ENCODE measurements around the gene SLC16A3.
"Not testable (repeated sequence)": the region's sequence is repeated elsewhere in the genome, so short reads cannot be mapped to it uniquely, and the experiment has no call there.

SLC16A3 gene

GRCh38 chr17:82253179-82253544, 24.3 kb downstream of the SLC16A3 start:
- DNase-seq (ENCODE audit: low read depth, low spot score) = no peak
- TF ChIP-seq CTCF (IDR thresholded peaks at IDR 0.05; ENCODE audit: low read depth, low read length) = no peak
- no peak overlapping the region for H3K4me3 ChIP-seq (ENCODE audit: low read depth, low read length)
- in situ Hi-C loops (cut with HindIII; ENCODE audit: low sequenced_read_pairs) = no loop called here

- H3K4me3 ChIP-seq (ENCODE audit: low read depth, low read length); DNase-seq (ENCODE audit: low read depth, low spot score); in situ Hi-C loops (cut with HindIII; ENCODE audit: low sequenced_read_pairs): not testable (repeated sequence)
Measured at GRCh38 chr17:82254096-82254495, 25.3 kb downstream of the SLC16A3 start.

GRCh38 chr17:82254746-82255145, 25.9 kb downstream of the SLC16A3 start:
- H3K4me3 ChIP-seq (ENCODE audit: low read depth, low read length); DNase-seq (ENCODE audit: low read depth, low spot score); in situ Hi-C loops (cut with HindIII; ENCODE audit: low sequenced_read_pairs): not testable (repeated sequence)

- TF ChIP-seq CTCF (IDR thresholded peaks at IDR 0.05; ENCODE audit: low read depth, low read length) = no peak
- DNase-seq (ENCODE audit: low read depth, low spot score) = no peak
- in situ Hi-C loops (cut with HindIII; ENCODE audit: low sequenced_read_pairs) = no loop called here
- H3K4me3 ChIP-seq (ENCODE audit: low read depth, low read length) = no peak overlapping the region
Measured at GRCh38 chr17:82255402-82255972, 26.6 kb downstream of the SLC16A3 start.

- DNase-seq (ENCODE audit: low read depth, low spot score) = no peak
- H3K4me3 ChIP-seq (ENCODE audit: low read depth, low read length) = no peak overlapping the region
- in situ Hi-C loops (cut with HindIII; ENCODE audit: low sequenced_read_pairs) = no loop called here
- TF ChIP-seq CTCF (IDR thresholded peaks at IDR 0.05; ENCODE audit: low read depth, low read length) = no peak
Measured at GRCh38 chr17:82256242-82256885, 27.5 kb downstream of the SLC16A3 start.

- in situ Hi-C loops (cut with HindIII; ENCODE audit: low sequenced_read_pairs) = no loop called here
- DNase-seq (ENCODE audit: low read depth, low spot score) = no peak
- no peak overlapping the region for H3K4me3 ChIP-seq (ENCODE audit: low read depth, low read length)
- TF ChIP-seq CTCF (IDR thresholded peaks at IDR 0.05; ENCODE audit: low read depth, low read length) = no peak
Measured at GRCh38 chr17:82257473-82257872, 28.6 kb downstream of the SLC16A3 start.

- no peak for DNase-seq (ENCODE audit: low read depth, low spot score)
- no peak overlapping the region for H3K4me3 ChIP-seq (ENCODE audit: low read depth, low read length)
- in situ Hi-C loops (cut with HindIII; ENCODE audit: low sequenced_read_pairs) = no loop called here
- TF ChIP-seq CTCF (IDR thresholded peaks at IDR 0.05; ENCODE audit: low read depth, low read length) = no peak
Measured at GRCh38 chr17:82258555-82258954, 29.7 kb downstream of the SLC16A3 start.

- in situ Hi-C loops (cut with HindIII; ENCODE audit: low sequenced_read_pairs); DNase-seq (ENCODE audit: low read depth, low spot score); H3K4me3 ChIP-seq (ENCODE audit: low read depth, low read length): not testable (repeated sequence)
Measured at GRCh38 chr17:82259972-82260961, 31.4 kb downstream of the SLC16A3 start.

Data from astrocyte of the spinal cord (primary cell).